Measurements from ENCODE around the gene PSMC3.

GRCh38 chr11:47466201-47466600 is 40.0 kb upstream of the PSMC3 start:
- TF ChIP-seq CTCF (conservative IDR thresholded peaks at IDR 0.05 in 1 of 2, IDR thresholded peaks at IDR 0.05 in 1 of 2; ENCODE audit: extremely low read depth in 1 of 2, insufficient read depth in 1 of 2, low read depth in 1 of 2, low read length in 2 of 2): no peak
- no peak for TF ChIP-seq EZH2 (IDR thresholded peaks at IDR 0.05; ENCODE audit: borderline replicate concordance, low read length)
